ENCODE results near the gene RFFL.

Gene RFFL

DNA sequence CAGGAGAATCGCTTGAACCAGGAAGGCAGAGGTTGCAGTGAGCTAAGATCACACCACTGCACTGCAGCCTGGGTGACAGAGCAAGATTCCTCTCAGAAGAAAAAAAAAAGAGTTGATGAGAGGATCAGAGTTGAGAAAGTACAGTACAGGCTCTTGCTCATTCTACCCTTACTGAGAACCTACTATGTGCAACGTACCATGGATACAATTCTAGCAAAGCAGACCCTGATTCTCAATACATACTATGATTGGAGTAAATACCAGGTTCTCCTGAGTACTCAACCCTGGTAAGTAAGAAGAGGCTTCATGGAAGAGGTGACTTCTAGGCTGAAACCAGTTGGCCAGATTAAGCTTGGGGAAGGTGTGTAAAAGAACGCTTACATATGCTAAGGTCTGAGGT, 1.2 kb downstream of the RFFL start:
- Histone ChIP-seq H3K4me1 (peaks cover 0 to 17% (median 9%) of the 10 kb centered on the region in 4 donors), H3K27me3 (no peaks in the 10 kb centered on the region), H3K27ac (no peak overlapping the region), H3K36me3 (no peaks in the 10 kb centered on the region), H3K9me3 (no peaks in the 10 kb centered on the region), H3K4me3 (no peak overlapping the region)
- intact Hi-C loops (cut with DNase I; ENCODE audit: low total_unique reads), result no loop called here
- TF ChIP-seq, protein P1, sequence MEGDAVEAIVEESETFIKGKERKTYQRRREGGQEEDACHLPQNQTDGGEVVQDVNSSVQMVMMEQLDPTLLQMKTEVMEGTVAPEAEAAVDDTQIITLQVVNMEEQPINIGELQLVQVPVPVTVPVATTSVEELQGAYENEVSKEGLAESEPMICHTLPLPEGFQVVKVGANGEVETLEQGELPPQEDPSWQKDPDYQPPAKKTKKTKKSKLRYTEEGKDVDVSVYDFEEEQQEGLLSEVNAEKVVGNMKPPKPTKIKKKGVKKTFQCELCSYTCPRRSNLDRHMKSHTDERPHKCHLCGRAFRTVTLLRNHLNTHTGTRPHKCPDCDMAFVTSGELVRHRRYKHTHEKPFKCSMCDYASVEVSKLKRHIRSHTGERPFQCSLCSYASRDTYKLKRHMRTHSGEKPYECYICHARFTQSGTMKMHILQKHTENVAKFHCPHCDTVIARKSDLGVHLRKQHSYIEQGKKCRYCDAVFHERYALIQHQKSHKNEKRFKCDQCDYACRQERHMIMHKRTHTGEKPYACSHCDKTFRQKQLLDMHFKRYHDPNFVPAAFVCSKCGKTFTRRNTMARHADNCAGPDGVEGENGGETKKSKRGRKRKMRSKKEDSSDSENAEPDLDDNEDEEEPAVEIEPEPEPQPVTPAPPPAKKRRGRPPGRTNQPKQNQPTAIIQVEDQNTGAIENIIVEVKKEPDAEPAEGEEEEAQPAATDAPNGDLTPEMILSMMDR (IDR thresholded peaks at IDR 0.05), result no peak
- DNase-seq, result no peak

DNA sequence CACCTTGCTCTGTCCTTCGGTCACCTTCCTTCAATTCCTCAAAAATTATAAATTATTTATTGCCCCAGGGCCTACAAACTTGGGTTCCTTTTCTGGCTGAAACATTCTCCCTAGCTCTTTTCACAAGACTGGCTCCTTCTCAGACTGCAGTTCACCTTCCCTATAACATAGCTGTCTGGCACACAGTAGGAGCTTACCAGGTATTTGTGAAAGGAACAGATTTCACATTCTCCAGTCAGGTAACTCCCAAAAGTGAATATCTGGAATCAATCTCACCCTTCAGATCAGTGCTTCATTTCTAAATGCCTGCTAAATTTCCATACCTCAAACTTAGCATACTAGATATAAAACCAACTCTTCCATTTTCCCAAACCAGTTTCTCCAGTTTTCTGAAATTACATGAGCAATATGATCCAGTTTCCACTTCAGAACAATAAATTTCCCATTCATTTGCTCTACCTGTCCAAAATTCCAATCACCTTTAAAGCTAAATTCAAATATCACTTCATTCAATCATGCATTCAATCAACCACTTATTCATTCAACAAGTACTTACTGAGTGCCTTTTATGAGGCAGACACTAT, 6.1 kb downstream of the RFFL start:
- TF ChIP-seq, protein P1 (IDR thresholded peaks at IDR 0.05), result no peak
- Histone ChIP-seq H3K9me3 (no peaks in the 10 kb centered on the region), H3K36me3 (no peaks in the 10 kb centered on the region), H3K27me3 (no peaks in the 10 kb centered on the region), H3K4me1 (peaks cover 0 to 4% (median 0%) of the 10 kb centered on the region in 4 donors), H3K27ac (no peak overlapping the region), H3K4me3 (no peak overlapping the region)
- intact Hi-C loops (cut with DNase I; ENCODE audit: low total_unique reads), result no loop called here
- no peak for DNase-seq

DNA sequence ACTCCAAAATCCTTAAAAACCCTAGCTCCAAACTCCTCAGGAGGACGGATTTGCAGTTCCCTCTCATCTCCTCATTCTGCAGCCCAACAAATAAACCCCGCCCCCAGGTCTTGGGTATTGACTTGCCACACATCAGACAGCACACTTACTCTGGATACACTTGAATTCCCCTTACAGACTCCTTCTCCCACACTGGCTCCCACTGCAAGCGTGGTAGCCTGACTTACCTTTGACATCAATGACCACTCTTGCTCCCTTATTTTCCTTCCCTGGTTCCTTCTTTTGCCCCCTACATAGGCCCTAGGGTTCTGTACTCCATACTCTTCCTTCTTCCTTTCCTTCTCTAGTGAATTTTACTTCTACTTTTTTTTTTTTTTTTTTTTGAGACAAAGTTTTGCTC, 7.5 kb downstream of the RFFL start:
- no peak for DNase-seq
- Histone ChIP-seq H3K27ac (no peak overlapping the region), H3K4me3 (no peak overlapping the region), H3K36me3 (no peaks in the 10 kb centered on the region), H3K9me3 (no peaks in the 10 kb centered on the region), H3K27me3 (no peaks in the 10 kb centered on the region), H3K4me1 (peaks cover 0 to 14% (median 0%) of the 10 kb centered on the region in 4 donors)
- intact Hi-C loops (cut with DNase I; ENCODE audit: low total_unique reads), result no loop called here
- TF ChIP-seq, protein P1 (IDR thresholded peaks at IDR 0.05), result no peak

DNA sequence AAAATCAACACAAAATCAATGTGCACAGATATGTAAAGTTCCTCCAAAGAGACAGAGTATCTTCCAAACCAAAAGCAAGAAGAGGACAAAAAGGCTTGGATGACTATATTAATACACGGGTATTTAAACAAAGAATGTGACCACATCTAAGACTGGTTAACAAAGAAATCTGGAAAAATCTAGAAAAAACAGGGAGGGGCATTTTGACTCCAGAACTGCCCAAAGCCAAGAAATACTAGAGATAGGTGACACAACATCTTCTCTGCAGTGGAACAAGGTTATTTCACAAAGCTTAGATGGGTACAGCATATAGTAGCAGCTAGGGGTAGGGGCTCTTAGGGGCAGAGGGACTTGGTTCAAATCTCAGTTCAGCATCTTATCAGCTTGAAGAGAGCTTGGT, 10.3 kb downstream of the RFFL start:
- no peaks in the 10 kb centered on the region for H3K27me3 ChIP-seq
- intact Hi-C loops (cut with DNase I; ENCODE audit: low total_unique reads), result no loop called here
- no peak overlapping the region for H3K4me3 ChIP-seq
- H3K9me3 ChIP-seq, result no peaks in the 10 kb centered on the region
- TF ChIP-seq, protein P1 (IDR thresholded peaks at IDR 0.05), result no peak
- no peak overlapping the region for H3K27ac ChIP-seq
- H3K36me3 ChIP-seq, result no peaks in the 10 kb centered on the region
- DNase-seq, result no peak
- H3K4me1 ChIP-seq, result peaks cover 0 to 14% (median 0%) of the 10 kb centered on the region in 4 donors

DNA sequence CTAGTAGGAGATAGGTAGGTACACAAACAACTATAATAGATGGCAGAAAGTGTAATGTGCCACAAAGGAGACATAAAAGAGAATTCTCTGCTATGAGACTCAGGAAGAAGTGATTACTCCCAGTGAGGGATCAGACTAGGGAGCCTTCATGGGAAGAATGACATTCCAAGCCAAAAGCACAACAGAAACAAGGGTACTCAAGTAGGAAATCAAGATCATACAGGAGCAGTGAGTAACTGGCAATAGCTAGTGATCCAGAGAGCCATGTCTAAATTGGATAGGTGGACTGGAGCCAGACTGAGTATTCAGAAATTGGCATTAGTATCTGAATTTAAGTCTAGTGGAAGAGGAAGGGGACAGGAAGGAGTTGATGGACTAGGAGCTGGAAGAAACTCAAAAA, 10.7 kb downstream of the RFFL start:
- Histone ChIP-seq H3K27me3 (no peaks in the 10 kb centered on the region), H3K9me3 (no peaks in the 10 kb centered on the region), H3K36me3 (no peaks in the 10 kb centered on the region), H3K27ac (no peak overlapping the region), H3K4me3 (no peak overlapping the region), H3K4me1 (peaks cover 0 to 14% (median 0%) of the 10 kb centered on the region in 4 donors)
- TF ChIP-seq, protein P1 (IDR thresholded peaks at IDR 0.05), result no peak
- intact Hi-C loops (cut with DNase I; ENCODE audit: low total_unique reads), result no loop called here
- DNase-seq, result no peak

DNA sequence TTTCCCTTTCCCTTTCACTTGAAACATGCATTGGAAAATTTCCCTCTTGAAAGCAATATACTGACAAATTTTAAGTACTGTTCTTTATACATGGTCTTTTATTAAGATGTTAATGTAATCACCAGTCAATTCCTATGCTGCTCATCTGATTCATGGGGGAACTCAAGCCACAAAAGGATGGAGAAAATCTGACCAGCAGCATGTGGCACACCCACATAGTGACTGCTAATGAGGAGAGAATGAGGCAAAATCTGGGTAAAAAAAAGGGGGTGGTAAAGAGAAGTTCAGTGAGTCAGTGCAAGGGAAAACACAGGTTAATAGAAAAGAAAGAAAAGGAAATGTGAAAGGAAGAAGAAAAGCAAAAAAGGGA, 11.3 kb downstream of the RFFL start:
- Histone ChIP-seq H3K4me1 (peaks cover 0 to 14% (median 0%) of the 10 kb centered on the region in 4 donors), H3K27ac (peak overlapping the region; percentile 32 to 39), H3K27me3 (no peaks in the 10 kb centered on the region), H3K4me3 (no peak overlapping the region), H3K9me3 (no peaks in the 10 kb centered on the region), H3K36me3 (no peaks in the 10 kb centered on the region)
- no peak for DNase-seq
- intact Hi-C loops (cut with DNase I; ENCODE audit: low total_unique reads), result no loop called here
- TF ChIP-seq, protein P1 (IDR thresholded peaks at IDR 0.05), result no peak

Data from tibial artery (tissue), 4 donors.